IMR-90 (cell line): ENCODE results near the gene BUB1. TPM values are rescaled to one million over a fixed set of nuclear protein-coding genes. Genes with fewer than 3 reads are reported as not detected.

Source experiments
- ATAC-seq: fragments of 200-7000 bp; cut with Tn5 transposase; 2 replicates; pipeline ENCODE4 v1.9.1; 2020; ENCODE audit warnings: low read depth, mild to moderate bottlenecking, moderate library complexity
- BruUV-seq: library from RNA; stranded (reverse); fragments of 400-500 nt; replicated peaks from 2 replicates; lab custom pipeline; 2021; lab: Mats Ljungman, UMichigan
- CTCF ChIA-PET: fragments of 300-600 bp; formaldehyde crosslinking; extraction: SDS; loops from one replicate; lab custom pipeline; 2021; ENCODE audit warnings: antibody characterized with exemption; lab: Yijun Ruan, JAX
- POLR2A ChIA-PET: fragments of 300-600 bp; sonication (Branson Sonifier 250); formaldehyde crosslinking; loops from one replicate; lab custom pipeline; 2022; ENCODE audit warnings: antibody characterized with exemption; ENCODE audit not compliant: unreplicated experiment; lab: Charles Lee
- DNase-seq: peaks from one replicate; pipeline ENCODE4 v3.0.0; 2013
- H2AFZ ChIP-seq: replicated peaks from 2 replicates; pipeline ENCODE3; 2013; ENCODE audit warnings: low read length, mild to moderate bottlenecking; ENCODE audit not compliant: poor library complexity
- H2AK5ac ChIP-seq: 2 replicates; pipeline ENCODE4 v1.6.1; 2013; ENCODE audit warnings: low read depth, low read length, inconsistent platforms
- H2AK9ac ChIP-seq: replicated peaks from 2 replicates; pipeline ENCODE3; 2013; ENCODE audit warnings: mild to moderate bottlenecking, low read depth, low read length, moderate library complexity; ENCODE audit not compliant: poor library complexity
- H2BK120ac ChIP-seq: 2 replicates; pipeline ENCODE4 v1.6.1; 2013; ENCODE audit warnings: low read depth, low read length, inconsistent platforms
- H2BK15ac ChIP-seq: 3 replicates; pipeline ENCODE4 v1.6.1; 2013; ENCODE audit warnings: low read depth, low read length, inconsistent platforms
- H2BK20ac ChIP-seq: 2 replicates; pipeline ENCODE4 v1.6.1; 2013; ENCODE audit warnings: low read depth, mild to moderate bottlenecking, inconsistent platforms, low read length, moderate library complexity
- H2BK5ac ChIP-seq: 2 replicates; pipeline ENCODE4 v1.6.1; 2013; ENCODE audit warnings: mild to moderate bottlenecking, low read depth, low read length, inconsistent platforms; ENCODE audit not compliant: poor library complexity, severe bottlenecking
- H3K14ac ChIP-seq: replicated peaks from 2 replicates; pipeline ENCODE4 v1.6.1; 2013; ENCODE audit warnings: low read depth, low read length, inconsistent platforms
- H3K18ac ChIP-seq: 2 replicates; pipeline ENCODE4 v1.6.1; 2013; ENCODE audit warnings: low read depth, low read length, control low read depth
- H3K23ac ChIP-seq: 2 replicates; pipeline ENCODE4 v1.6.1; 2013; ENCODE audit warnings: low read depth, low read length, inconsistent platforms
- H3K27ac ChIP-seq: 2 replicates; pipeline ENCODE4 v1.5.1; 2013; ENCODE audit warnings: mild to moderate bottlenecking, control low read depth, low read length; ENCODE audit not compliant: insufficient read depth
- H3K27me3 ChIP-seq: 2 replicates; pipeline ENCODE4 v1.6.1; 2013; ENCODE audit warnings: low read length; ENCODE audit not compliant: control insufficient read depth, insufficient read depth
- H3K36me3 ChIP-seq: 2 replicates; pipeline ENCODE4 v1.6.1; 2013; ENCODE audit warnings: low read length, mixed read lengths; ENCODE audit not compliant: control insufficient read depth, insufficient read depth
- H3K4ac ChIP-seq: 2 replicates; pipeline ENCODE4 v1.6.1; 2013; ENCODE audit warnings: low read depth, low read length, inconsistent platforms
- H3K4me1 ChIP-seq: 2 replicates; pipeline ENCODE4 v1.6.1; 2013; ENCODE audit warnings: low read length, mixed read lengths; ENCODE audit not compliant: control insufficient read depth, insufficient read depth
- H3K4me2 ChIP-seq: 2 replicates; pipeline ENCODE4 v1.6.1; 2013; ENCODE audit warnings: low read depth, mild to moderate bottlenecking, control low read depth, low read length, moderate library complexity
- H3K4me3 ChIP-seq: 2 replicates; pipeline ENCODE4 v1.5.1; 2013; ENCODE audit warnings: low read depth, mild to moderate bottlenecking, control low read depth, low read length, moderate library complexity; ENCODE audit not compliant: insufficient read depth
- H3K56ac ChIP-seq: 2 replicates; pipeline ENCODE4 v1.6.1; 2013; ENCODE audit warnings: low read length, inconsistent platforms; ENCODE audit not compliant: insufficient read depth; ENCODE audit errors: extremely low read depth
- H3K79me1 ChIP-seq, 2 experiments: 2 replicates each; pipeline ENCODE4 v1.6.1; 2013; ENCODE audit warnings: low read length in 2 of 2, inconsistent platforms in 1 of 2, low read depth in 1 of 2
- H3K9ac ChIP-seq: 2 replicates; pipeline ENCODE4 v1.6.1; 2013; ENCODE audit warnings: low read depth, low read length, control low read depth
- H3K9me1 ChIP-seq: 2 replicates; pipeline ENCODE4 v1.6.1; 2013; ENCODE audit warnings: low read length, inconsistent platforms; ENCODE audit not compliant: insufficient read depth
- H3K9me3 ChIP-seq: 2 replicates; pipeline ENCODE4 v1.6.1; 2013; ENCODE audit warnings: low read length; ENCODE audit not compliant: control insufficient read depth, insufficient read depth
- H4K20me1 ChIP-seq: 2 replicates; pipeline ENCODE4 v1.6.1; 2013; ENCODE audit warnings: low read length, inconsistent platforms; ENCODE audit not compliant: insufficient read depth
- H4K5ac ChIP-seq: 2 replicates; pipeline ENCODE4 v1.6.1; 2013; ENCODE audit warnings: mild to moderate bottlenecking, low read depth, low read length, control low read depth
- H4K8ac ChIP-seq, 2 experiments: 2 replicates each; pipeline ENCODE4 v1.6.1; 2013; ENCODE audit warnings: low read depth in 2 of 2, low read length in 2 of 2, control low read depth in 1 of 2, inconsistent platforms in 1 of 2
- H4K91ac ChIP-seq: 2 replicates; pipeline ENCODE4 v1.6.1; 2013; ENCODE audit warnings: low read depth, low read length, inconsistent platforms; ENCODE audit not compliant: insufficient read depth
- RAD21 ChIP-seq: IDR thresholded peaks from 2 replicates; pipeline ENCODE4 v1.6.1; 2012; ENCODE audit warnings: low read length, improper control_type of control experiment
- RFX5 ChIP-seq: IDR thresholded peaks from 2 replicates; pipeline ENCODE4 v1.8.0; 2012; ENCODE audit warnings: low read depth, mild to moderate bottlenecking, low read length, moderate library complexity
- WGBS, 2 experiments: methylation state at CpG; one replicate each; pipeline versions ENCODE4 v1.1.5 to v1.1.7; 2013; ENCODE audit warnings: missing lambda C conversion rate in 2 of 2; ENCODE audit not compliant: insufficient read length in 1 of 2; ENCODE audit errors: extremely low coverage in 2 of 2; 5-methylcytosine and 5-hydroxymethylcytosine counted together
- dilution Hi-C: fragments of 300-500 bp; cut with HindIII; formaldehyde crosslinking; loops from one replicate; pipeline ENCODE4 v1.14.3; 2018; ENCODE audit warnings: low sequenced_read_pairs; ENCODE audit not compliant: unreplicated experiment
- in situ Hi-C: fragments of 300-500 bp; cut with MboI; formaldehyde crosslinking; loops from 3 replicates; pipeline ENCODE4 v1.14.3; 2019; ENCODE audit warnings: low sequenced_read_pairs, inconsistent platforms, mixed read lengths
- intact Hi-C: fragments of 100-400 bp; cut with micrococcal nuclease; formaldehyde crosslinking; loops from 2 replicates; pipeline ENCODE4 v1.10.0; 2022
- polyA plus RNA-seq, 3 experiments: library from polyadenylated mRNA; depleted of rRNA; stranded (reverse); fragments of >200 nt; gene quantifications; 2 replicates each; pipeline ENCODE4 v1.2.3, GENCODE V29; 2012; ENCODE audit warnings: low replicate concordance in 1 of 3
- total RNA-seq: library from RNA; depleted of rRNA; stranded (reverse); fragments of >200 nt; gene quantifications from 2 replicates; pipeline ENCODE4 v1.2.3, GENCODE V29; 2012

The BUB1 gene
- total and polyA plus RNA-seq, 2 of the 4 experiments (the other 2 are of a cell fraction), result 19.6 to 43.4 TPM

DNA sequence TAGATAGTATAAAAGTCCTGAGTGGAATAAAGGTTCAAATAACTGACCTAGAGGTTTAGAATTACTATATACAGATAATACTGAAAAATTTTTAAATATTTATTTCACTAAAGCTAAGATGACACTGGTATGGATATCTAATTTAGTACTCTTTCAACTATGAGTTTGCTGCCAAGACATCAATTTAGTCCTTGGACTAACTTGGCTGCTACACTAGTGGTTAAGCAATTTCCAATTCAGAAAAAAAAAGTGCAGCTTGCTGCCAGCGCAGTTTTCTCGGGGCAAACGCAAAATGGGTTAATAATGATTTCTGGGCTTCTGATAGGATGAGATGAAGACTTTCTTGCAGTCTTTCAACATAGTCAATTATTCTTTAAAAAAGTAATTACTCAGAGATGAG, 10.8 kb downstream of the BUB1 start:
- dilution Hi-C loops, result no loop called here
- no peaks in the 10 kb centered on the region for H3K9me3 ChIP-seq

More for the DNA sequence above, 10.8 kb downstream of the BUB1 start:
- no CpG with 5 or more reads among the region's 3 CpGs for WGBS, 2 experiments
- Histone ChIP-seq H4K91ac (no peak overlapping the region), H3K14ac (no peak overlapping the region), H2AK9ac (no peak overlapping the region), H3K4me2 (no peak overlapping the region), H2BK15ac (no peak overlapping the region), H2AFZ (no peak overlapping the region), H3K9ac (no peak overlapping the region), H3K4me3 (no peak overlapping the region), H3K23ac (no peak overlapping the region), H4K20me1 (no peaks in the 10 kb centered on the region), H4K8ac (no peak overlapping the region), H2BK5ac (no peak overlapping the region), H3K36me3 (no peaks in the 10 kb centered on the region; the same call in 1 of the 2 replicates), H2BK20ac (no peak overlapping the region), H3K4ac (no peak overlapping the region), H3K27me3 (no peaks in the 10 kb centered on the region), H3K4me1 (peaks cover 4% of the 10 kb centered on the region), H3K56ac (no peak overlapping the region), H3K79me1 (peaks cover 13 to 24% of the 10 kb centered on the region in 2 experiments), H2AK5ac (no peak overlapping the region), H3K18ac (no peak overlapping the region), H4K5ac (no peak overlapping the region), H2BK120ac (no peak overlapping the region), H3K27ac (no peak overlapping the region), H3K9me1 (peaks cover 3% of the 10 kb centered on the region; the same call in 1 of the 2 replicates)
- ChIA-PET POLR2A (no interaction called here), CTCF (no interaction called here)
- BruUV-seq, result no TSS peak
- in situ Hi-C loops, result no loop called here
- DNase-seq, result peak; percentile 10
- TF ChIP-seq RFX5, result no peak
- no peak for TF ChIP-seq RAD21
- peak; percentile 72 for ATAC-seq
- intact Hi-C loops, result no loop called here
